Dermis microvascular lymphatic vessel endothelial cell (primary cell): ENCODE measurements around the gene PAPOLG. TPM values are rescaled to one million over a fixed set of nuclear protein-coding genes. Genes with fewer than 3 reads are reported as not detected.
A peak's percentile ranks its signal among the peaks of the same experiment; 100 is the strongest.
"Not testable (repeated sequence)": the region's sequence is repeated elsewhere in the genome, so short reads cannot be mapped to it uniquely, and the experiment has no call there.

Experiments
- DNase-seq, 2 donors: peaks; one replicate each; pipeline versions ENCODE4 v3.0.0 to v3.0.0-alpha.2; 2010; ENCODE audit warnings: low read depth in 2 of 2
- total RNA-seq: library from RNA; depleted of rRNA; stranded (reverse); fragments of >200 nt; gene quantifications from 2 replicates; pipeline ENCODE4 v1.2.1, GENCODE V29; 2014

Gene PAPOLG
- total RNA-seq, 1 donor from 2014 or later: 10.7 TPM

DNA sequence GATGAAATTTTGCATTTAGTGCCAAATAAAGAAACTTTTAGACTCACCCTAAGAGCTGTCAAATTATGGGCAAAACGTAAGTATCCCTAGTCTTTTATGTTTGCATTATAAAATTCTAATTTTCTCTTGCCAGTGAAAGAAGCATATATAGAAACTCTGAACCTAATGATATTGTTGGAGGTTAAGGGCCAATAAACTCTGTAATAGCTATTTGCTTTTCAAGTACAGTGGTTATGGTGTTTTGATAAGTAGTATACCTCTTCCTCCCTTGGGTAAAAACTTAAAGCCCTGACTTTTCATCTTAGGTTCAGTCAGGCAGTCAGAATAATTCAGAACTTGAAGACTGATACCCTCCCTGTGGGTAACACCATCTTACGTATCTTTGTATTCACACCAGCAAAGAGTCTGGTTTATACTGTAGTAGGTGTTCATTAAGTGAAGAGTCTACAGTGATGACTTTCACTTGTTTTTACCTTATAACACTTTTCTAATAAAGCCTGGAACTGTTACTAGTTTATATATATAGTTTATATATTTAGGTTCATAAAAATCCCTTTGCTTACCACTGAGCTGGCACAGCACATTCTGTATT is 19.1 kb downstream of the PAPOLG start:
- DNase-seq: no peak

DNA sequence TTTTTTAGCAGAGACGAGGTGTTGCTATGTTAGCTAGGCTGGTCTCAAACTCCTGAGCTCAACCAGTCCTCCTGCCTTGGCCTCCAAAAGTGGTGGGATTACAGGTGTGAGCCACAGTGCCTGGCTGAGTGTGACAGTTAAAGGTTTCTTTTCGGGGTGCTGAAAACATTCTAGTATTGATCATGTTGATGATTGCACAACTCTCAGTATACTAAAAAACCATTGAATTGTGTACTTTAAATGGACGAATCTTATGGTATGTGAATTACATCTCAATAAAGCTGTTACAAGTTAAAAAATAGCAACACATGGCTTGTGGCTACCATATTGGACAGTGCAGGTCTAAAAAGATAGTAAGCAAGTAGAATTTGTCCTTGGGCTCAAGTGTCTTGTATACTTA is 22.3 kb downstream of the PAPOLG start:
- no peak for DNase-seq

DNA sequence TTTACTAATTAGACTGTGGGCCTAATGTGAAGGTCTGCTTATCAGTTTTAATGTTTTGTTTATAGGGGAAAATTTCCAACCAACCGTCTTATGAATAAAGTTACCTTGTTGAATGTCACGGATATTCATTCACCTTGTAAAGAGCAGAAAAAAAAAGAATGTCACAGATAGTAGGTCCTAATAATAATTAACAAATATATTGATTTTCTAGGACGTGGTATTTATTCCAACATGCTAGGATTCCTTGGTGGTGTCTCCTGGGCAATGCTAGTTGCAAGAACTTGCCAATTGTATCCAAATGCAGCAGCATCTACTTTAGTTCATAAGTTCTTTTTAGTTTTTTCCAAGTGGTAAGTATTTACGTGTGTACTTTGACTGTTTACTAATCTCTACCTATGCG is 23.4 kb downstream of the PAPOLG start:
- no peak for DNase-seq

DNA sequence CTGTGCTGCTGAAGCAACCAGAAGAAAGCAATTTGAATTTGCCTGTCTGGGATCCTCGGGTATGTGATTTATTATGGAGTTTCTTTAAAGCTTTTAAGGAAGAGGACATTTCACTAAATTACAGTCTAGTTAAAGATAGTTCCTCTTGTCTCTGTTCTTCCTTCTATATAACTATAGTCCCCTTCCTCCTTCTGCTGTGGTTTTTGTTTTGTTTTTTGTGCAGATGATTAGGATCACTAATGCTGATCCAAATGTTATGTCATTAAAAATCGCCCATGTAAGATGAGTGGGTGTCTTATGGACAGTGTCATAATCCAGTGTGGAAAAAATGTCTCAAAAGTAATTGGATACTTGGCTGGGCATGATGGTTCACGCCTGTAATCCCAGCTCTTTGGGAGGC is 24.7 kb downstream of the PAPOLG start:
- no peak for DNase-seq

DNA sequence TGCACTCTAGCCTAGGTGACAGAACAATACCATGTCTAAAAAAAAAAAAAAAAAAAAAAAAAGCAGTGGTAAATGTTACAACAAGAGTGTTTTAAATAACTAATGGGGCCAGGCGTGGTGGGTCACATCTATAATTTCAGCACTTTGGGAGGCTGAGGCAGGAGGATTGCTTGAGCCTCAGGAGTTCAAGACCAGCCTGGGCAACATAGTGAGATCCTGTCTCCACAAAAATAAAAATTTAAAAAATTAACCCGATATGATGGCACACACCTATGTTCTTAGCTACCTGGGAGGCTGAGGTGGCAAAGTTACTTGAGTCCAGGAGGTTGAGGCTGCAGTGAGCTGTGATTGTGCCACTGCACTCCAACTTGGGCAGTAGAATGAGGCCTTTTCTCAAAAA is 37.1 kb downstream of the PAPOLG start:
- DNase-seq: no peak

DNA sequence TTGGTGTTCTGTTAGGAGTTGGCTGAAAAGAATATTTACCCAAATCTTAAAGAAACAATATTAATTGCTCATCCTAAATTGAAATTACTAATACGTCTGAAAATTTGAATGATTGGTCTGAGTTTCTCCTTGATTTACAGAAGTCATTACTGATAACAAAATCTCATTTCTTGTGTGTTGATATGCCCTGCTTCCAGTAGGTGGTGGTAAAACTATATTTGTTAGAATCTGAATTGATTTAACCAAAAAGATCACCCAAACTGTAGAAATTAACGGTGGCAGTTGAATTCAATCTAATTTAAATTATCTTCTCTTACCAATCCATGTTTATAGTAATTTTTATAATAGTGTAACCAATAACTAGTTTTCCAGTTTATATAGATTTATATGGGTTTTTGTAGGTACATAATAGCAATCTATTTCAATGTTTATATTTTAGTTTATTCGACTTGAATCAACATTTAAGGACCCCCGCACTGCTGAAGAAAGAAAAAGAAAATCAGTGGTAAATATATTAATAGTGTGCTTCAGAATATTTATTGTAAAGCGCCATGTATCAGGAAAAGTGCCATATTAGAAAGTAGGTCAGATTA is 38.3 kb downstream of the PAPOLG start:
- peak; percentile 35 to 55 for DNase-seq

DNA sequence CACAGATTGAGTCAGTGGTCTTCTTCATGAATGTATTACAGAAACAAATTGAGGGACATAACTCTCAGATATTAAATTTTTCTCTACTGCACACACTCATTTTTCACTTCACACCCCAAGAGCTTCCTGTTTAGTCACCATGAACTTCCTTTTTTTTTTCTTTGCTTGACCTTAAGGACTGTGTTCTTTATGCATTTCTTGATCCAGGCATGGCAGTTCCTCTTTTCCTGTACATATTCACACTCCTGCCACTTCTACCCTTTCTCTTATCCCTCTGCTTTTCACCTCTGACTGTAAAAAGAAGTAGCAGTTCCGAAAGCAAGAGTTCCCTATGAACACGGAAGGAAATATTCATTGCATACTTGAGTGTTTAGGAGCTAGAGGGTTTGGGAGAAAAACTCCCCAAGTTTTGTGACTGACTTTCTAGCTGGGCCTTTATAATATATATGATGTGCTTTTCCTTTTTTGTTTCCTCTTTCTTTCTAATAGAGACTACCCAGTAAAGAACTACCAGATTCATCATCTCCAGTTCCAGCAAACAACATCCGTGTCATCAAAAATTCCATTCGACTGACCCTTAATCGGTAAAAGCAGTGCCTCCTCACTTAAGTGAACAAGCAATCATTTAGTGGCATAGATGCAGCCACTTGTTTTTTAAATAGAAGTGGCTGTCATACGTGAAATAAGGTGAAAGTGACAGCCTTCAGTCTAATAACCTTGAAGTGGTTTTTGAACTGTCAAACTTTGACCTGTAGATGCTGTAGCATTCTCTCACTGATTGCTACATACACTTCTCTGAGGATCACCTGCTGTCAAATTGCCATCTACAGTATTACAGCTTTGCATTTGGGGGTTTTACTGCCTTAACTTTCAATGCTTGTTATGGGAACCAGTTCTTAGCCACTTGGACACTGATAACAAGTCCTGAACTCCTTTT is 40.8 kb downstream of the PAPOLG start:
- peak in 1 of 2 donors; percentile 76 for DNase-seq

DNA sequence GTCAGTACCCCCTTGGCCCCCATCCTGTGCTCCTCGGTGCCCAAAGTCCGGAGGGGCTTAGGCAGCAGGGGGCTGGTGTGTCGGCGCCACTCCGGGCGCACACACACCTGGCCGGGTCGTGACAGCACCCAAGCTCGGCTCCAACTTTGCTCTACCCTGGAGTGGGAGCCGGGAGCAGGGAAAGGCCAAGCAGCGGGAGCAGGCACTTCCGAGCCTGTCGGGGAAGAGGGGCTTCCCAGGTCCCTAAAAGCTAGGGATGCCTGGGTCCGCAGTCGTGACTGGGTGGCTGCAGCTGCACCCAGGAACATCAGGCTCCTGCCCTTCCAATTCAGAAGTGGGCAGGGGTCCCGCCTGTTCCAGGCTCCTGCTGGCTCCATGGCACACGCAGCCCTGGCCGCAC is 48.4 kb downstream of the PAPOLG start:
- DNase-seq: no peak

DNA sequence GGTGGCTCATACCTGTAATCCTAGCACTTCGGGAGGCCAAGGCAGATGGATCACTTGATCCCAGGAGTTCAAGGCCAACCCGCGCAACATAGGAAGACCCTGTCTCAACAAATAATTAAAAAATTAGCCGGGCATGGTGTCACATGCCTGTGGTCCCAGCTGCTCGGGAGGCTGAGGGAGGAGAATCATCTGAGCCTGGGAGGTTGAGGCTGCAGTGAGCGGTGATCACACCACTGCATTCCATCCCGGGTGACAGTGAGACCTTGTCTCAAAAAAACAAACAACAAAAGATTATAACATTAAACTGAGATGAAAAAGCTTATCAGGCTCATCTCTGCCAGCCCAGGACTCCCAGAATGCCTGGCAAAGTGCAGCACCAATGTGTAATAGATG is 50.5 kb downstream of the PAPOLG start:
- DNase-seq: no peak

DNA sequence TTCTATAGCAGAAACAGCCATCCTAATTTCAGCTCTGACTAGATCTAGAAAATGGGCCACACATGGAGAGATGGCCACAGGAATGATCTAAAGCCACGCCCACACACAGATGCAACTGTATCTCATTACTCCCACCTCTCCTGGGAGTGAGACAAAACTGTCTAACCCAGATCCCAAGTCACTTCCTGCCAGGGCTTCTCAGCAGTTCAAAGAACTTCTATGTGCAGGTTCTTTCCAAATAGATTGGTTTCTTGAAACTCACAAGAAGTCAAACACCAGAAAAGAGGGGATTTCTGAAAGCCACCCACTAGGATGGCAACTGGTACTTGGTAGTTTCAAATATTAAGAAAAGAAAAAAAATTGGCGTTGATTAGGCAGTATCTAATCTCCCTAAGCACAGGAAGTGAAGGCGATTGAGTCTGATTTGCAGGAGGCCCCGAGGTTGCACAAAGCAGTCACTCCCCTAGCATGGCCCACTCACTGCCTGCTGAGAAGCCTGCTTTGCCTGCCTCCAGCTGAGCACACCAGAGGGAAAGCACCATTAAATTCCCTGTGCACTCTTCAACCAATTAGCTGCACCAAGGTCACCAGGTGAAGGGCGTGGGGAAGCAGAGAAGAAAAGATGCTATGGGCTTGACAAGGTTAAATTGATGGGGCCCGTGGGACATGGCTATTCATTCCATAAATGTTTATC is 51.1 kb downstream of the PAPOLG start:
- no peak for DNase-seq

DNA sequence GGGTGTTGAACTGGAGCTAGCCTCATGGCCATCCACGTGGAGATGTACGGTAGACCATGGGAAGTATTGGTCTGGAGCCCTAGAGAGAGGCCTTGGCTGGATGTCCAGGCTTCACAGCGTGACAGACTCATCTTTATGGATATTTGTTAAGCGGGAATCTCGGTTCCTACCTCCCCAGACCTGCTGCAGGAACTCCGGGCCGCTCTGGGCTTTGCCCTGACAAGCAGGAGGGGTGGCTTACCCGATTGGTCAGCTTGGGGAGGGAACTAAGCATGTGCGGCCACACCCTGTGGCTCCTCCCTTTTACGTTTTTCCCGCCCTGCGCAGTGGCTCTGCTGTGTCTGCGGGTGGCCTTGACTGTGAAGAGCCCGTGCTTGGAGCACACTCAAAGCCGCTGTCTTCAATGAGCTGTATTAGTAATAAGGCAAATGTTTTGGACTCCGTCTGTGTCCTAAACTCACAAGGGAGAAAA is 52.3 kb downstream of the PAPOLG start:
- DNase-seq: no peak

DNA sequence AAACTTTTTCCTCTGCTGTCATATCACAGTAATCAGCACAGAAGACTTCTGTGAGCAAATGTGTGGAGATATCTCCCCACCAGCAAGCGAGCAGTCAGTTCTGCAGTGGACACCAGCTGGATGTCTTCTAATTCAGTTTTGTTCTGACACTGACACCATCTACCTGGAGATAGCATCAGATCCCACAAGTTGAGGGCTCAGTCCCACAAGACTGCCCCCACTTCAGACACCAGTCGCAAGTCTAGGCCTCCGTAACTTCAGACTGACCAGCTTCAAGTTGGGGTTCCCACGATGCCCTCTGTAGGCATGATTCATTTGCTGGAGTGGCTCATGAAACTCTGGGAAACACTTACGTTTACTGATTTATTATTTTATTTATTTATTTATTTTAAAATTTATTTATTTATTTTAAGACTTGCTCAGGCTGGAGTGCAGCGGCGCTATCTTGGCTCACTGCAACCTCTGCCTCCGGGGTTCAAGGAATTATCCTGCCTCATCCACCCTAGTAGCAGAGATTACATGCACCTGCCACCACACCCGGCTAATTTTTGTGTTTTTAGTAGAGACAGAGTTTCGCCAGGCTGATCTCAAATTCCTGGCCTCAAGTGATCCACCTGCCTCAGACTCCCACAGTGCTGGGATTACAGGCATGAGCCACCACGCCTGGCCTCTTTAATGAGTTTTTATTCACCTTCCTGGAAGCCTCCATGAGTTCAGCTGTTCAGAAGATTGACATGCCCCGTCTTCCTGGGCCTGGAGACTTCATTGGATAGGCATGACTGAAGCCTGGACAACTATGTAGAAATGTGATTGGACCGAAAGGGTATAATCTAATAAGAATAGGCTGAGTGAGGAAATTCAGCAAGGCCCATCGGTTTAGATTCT is 55.7 kb downstream of the PAPOLG start:
- DNase-seq: no peak

DNA sequence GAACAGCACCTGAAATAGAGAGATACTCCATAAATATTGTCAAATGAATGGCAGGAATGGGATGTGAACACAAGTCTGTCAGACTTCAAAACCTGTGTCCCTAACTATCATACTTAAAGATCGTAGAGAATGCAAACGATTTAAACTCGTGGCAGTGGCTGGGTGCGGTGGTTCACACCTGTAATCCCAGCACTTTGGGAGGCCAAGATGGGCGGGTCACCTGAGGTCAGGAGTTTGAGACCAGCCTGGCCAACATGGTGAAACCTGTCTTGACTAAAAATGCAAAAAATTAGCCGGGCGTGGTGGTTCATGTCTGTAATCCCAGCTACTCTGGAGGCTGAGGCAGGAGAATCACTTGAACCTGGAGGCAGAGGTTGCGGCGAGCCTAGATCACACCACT is 61.1 kb downstream of the PAPOLG start:
- DNase-seq: not testable (repeated sequence)

DNA sequence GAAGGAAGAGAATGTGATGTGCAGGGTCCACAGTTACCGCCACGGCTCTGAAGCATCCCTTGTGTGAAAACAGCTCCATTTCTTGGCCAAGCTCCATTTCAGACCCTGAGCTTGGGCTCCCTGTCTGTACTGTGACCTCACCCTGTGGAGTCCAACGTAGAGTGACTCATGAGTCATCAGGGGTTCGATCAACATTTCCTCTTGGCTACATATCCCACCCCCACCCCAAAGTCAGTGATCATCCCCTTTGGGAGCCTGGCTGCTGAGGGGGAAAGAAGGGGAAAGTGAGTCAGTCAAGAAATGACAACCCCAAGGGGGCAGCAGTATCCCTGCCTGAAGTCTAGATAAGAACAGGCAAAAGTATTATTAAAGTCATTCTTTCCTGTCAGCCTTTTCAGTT is 62.2 kb downstream of the PAPOLG start:
- DNase-seq: peak in 1 of 2 donors; percentile 58

DNA sequence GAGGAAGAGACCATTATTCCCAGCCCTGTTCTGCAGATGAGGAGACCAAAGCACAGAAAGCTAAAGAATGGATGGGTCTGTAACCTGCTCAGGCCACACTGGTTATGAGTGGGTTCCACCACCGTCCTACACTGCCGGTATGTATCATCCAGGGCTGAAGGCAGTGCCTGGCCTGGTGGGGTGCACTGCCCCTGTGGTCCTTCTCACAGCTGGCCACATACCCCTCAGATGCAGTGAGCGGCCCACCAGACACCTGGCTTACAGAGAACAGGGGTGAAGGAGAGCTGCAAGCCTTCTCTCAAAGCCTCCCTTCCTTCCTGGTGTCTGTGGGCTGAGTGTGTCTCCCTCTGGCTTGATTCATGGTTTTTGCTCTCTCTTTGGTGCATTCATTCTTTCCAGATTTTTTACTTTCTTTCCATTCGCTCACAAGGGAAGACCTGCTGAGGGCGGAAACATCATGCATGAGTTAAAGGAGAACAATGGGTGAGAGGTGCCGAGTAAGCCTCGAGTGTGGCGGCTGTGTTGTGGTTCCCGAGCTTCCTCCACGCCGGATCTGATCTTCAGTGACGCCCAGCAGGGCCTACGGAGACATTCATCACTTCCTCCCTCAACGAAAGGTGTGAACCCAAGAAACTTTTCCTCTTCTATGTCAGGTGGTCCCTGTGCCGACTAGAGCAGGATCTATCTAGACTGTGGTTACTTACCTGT is 63.2 kb downstream of the PAPOLG start:
- DNase-seq: no peak

DNA sequence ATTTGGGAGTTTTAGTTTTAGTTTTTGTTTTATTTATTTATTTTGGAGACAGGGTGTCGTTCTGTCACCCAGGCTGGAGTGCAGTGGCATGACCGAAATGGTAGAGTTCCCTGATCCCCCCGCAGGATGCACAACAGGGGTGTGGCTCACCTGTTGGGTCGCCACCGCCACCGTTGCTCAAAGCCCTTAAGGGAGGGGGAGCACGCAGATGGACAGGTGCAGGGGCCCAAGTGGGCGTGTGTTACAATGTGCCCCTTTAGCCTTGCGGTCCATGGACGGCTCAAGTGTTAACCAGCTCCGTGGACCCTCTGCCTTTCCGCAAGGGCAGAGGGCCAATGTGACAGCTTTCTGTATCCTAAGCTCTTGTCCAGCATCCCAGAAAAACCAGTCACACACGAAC is 63.9 kb downstream of the PAPOLG start:
- no peak for DNase-seq

DNA sequence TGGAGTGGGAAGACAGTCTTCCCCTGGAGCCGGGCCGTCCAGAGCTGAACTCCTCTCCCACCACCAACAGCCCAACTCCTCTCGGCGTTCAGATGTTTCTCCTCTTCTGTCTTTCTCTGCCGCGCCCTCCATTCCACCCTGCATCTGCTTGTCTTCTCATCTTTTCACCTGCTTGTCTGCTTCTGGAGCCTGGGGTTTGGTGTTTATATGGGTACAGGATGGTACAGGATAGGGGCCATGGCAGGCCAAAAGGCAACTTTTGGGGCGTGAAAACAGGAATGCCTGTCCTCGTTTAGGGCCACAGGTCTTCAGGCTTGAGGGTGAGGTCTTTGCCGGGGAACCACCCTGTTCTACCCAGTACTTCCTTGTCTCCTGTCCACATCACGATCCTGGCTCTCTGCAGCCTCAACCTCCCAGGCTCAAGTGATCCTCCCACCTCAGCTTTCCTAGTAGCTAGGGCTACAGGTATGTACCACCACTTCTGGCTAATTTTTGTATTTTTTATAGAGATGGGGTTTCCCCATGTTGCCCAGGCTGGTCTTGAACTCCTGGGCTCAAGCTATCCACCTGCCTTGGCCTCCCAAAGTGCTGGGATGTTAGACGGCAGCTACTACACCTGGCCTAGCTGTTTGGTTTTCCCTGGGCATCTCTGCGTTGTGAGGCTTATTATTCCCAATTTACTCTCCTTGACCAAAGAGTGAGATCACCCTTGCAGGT is 64.5 kb downstream of the PAPOLG start:
- DNase-seq: no peak

DNA sequence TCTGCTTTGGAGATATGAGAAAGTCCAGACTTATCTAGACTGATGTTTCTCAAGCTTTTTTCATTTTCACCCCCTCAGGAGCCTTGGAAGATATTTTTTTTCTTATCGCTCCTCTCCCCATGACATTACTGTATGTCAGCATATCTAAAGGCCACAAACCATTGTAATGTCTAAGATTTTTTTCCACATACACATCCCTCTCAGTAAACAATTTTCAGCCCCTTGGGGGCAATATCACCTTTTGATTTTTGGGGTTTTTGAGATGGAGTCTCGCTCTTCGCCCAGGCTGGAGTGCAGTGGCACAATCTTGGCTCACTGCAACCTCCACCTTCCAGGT is 65.0 kb downstream of the PAPOLG start:
- no peak for DNase-seq

DNA sequence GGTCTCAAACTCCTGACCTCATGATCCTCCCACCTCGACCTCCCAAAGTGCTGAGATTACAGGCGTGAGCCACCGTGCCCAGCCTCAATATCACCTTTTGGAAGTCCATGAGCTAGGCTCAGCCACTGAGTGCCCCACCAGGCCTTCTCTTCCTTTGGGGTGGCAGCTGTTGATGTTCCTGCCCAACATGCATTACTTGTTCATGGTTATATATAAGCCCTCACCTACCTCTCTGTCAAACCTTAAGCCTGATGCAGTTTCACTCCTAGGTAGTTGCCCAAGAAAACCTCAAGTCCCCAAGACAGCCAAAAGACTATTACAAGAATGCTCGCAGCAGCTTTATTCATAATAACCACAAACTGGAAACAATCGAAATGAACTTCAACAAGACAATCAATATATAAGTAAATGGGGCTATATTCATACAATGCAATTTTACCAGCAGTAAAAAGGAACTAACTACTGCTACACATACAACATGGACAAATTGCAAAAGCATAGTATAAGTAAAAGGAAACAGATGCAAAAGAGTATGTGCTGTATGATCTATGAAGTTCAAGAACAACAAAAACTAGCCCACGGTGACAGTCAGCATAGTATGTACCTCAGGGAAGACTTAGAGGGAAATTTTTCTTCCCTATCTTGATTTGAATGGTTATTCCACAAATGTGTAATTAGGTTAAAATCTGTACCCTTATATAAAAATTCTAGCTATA is 65.7 kb downstream of the PAPOLG start:
- DNase-seq: no peak
